ENCODE results near the gene ABRACL.
"Not testable (repeated sequence)": the region's sequence is repeated elsewhere in the genome, so short reads cannot be mapped to it uniquely, and the experiment has no call there.

ABRACL gene

DNA sequence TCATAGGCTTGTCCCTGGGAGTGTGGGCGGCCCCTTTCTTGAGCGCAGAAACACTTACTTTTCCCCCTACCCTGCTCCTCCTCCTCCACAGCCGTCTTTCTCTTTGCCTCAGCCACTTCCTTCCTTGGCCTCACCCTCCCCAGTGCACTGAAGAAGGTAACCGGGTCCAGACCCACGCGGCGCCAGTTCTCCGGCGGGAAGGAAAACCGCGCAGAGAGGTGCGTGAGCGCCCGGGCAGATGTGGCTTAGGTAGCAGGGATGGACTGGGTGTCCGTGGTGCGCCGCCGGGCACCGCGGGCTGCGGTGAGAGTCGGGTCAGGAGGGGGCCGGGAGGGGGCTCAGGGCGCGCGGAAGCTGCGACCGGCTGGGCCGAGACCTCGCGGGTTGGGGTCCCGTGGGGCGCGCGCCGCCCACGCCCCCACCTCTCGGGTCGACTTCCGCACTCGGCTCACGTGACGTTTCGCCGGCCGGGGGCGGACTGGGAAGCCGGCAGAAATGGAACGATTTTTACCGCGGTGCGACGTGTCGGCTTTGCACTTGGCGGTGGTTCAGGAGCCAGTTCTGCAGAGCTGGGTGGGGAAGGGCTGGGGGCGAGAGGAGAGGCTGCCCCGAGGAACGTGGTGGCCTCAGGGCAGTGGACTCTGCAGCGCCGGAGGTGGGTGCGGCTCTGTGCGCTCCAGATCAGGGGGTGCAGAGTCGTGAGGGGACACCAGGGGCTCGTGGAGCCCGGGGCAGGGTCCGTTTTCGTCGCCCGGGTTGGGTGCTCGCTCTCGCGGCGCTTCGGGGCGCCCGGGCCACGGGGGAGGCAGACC, at the start of gene ABRACL:
Gene ABRACL, plus strand, starts transcription at position 88 of the 812 bp plus-strand sequence. CDS start 5,416 bp downstream, outside the sequence.
- DNase-seq (ENCODE audit: low spot score), result peak; percentile 59

DNA sequence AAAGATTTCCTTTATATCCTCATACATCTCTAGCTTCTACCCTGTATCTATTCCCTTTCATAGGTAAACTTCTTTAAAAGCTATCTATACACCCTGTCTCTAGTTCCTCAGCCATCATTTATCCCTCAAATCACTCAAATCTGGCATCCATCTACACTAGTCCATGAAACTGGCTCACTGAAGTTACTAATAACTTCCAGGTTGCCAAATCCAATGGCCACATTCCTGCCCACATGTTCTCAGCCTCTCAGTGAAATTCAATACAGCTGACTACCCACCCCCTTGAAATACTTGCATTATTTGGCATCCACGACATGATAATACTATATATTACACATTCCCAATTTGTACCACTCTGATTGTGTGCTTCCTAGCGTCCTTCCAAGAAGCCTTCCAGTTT, 49.2 kb upstream of the ABRACL start:
- DNase-seq (ENCODE audit: low spot score), result no peak

DNA sequence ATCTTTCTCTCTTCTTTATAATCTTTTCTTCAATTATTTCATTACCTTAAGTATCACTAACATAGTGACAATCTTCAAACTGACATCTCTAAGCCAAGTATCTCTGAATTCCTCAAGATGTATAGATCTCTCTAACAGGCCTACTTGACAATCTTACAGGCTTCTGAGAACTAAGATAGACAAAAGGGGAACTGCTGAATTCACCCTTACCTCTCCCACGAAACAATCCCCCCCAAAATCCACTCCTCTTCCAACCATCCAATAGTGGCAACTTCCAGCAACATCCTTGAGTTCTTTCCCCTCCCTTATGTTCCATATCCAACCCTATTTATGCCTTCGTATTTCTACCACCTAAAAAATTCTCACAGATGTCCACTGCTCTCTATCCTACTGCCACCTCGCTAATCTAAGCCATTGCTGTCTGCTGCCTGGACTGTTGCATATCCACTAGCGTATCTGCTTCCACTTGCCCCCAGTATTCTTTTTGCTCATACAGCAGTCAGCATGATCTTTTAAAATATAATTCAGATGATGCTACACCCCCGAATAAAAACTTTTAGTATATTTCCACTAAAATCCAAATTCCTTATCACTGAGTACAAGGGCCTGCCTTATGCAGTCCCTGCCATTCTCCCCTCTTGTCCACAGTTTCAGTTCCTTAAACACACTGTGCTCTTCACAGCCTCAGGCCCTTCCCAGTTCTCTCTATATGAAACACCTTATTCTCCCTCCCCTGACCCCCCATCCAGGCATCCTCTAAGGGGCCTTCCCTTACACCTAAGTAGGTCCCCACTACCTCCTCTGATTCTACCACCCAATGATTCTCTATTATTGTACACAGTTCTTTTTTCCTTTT, 48.5 kb upstream of the ABRACL start:
- no peak for DNase-seq (ENCODE audit: low spot score)

DNA sequence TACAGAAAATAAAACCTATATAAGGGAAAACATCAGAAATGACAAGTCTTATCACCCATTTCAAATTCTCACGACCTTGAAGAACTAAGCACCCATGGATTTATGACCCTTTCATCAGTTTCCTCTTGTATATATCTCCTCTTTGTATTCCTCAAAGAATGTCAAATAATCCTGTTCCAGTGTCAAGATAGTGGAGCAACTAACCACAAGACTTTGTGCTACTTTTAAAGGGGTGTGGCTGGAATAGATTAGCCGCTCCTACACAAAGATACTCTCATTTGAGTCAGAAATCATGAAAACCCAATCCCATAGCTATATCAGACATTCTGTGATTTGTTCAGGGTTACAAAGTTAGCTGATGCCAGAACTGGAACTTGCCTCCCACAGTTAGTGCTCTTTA, 47.1 kb upstream of the ABRACL start:
- DNase-seq (ENCODE audit: low spot score), result no peak

DNA sequence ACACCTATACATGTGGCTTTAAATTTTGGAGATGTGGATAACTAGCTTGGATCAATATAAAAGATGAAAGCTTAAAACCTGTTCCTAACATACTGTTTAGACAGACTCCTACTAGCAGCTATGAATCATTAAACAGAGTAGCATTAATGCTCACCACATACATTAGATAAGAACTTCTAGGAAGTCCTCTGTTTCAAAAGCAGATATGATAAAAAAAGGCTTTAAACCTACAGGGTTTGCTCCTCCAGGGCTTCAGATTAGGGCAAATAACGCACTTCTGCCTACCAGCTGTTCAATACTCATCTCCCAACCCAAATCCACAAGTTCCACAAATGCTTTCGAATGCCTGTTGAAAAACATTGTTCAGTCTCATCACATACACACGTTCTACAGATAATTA, 42.0 kb upstream of the ABRACL start:
- DNase-seq (ENCODE audit: low spot score), result no peak

DNA sequence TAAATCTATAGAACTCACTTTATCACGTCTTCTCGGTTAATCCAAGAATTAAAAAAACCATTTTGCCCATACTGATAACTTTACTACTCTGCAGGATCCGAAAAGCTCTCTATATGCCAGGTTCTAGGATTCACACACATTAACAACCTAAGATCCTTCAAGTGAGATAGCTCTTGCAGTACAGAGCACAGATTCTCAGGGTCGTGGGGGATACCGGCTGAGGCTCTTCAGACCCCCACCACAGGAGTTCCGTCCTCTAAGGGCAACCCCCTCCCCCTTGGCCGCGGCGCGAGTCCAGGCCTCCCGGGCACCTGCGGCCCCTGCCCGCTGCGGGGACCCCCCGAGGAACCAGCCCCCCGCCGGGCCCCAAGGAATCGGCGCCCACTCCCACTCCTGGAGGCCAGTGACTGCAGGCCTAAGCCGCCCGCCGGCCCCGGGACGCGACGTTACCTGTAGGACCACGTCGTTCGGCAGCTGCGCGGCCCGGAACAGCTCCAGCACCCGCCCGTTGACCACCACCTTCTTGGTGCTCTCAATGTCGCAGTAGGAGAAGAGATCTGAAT, 41.4 kb upstream of the ABRACL start:
- no peak for DNase-seq (ENCODE audit: low spot score)

GRCh38 chr6:138987643-138988468, 40.7 kb upstream of the ABRACL start, which contains the start of gene REPS1:
Gene REPS1, minus strand, starts transcription at chr6:138988253. Its CDS starts 571 bp downstream, at chr6:138987682.
- peak; percentile 81 for DNase-seq (ENCODE audit: low spot score)

DNA sequence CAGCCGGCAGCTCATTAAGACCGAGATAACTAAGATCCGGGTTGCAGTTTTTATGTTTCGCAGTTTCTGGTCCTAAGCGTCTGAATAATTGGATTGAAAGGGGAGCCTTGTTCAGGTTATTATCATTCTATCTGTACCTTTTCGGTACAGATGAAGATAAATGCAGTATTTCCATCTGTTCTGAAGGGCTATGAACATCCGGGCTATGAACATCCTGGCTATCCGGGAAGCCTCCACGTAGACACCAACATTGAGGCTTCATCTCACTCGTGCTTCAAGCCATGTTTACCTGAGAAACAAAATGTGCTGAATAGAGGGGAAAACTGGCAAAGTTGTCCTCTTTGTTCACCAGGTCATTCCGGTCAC, 40.1 kb upstream of the ABRACL start:
- no peak for DNase-seq (ENCODE audit: low spot score)

DNA sequence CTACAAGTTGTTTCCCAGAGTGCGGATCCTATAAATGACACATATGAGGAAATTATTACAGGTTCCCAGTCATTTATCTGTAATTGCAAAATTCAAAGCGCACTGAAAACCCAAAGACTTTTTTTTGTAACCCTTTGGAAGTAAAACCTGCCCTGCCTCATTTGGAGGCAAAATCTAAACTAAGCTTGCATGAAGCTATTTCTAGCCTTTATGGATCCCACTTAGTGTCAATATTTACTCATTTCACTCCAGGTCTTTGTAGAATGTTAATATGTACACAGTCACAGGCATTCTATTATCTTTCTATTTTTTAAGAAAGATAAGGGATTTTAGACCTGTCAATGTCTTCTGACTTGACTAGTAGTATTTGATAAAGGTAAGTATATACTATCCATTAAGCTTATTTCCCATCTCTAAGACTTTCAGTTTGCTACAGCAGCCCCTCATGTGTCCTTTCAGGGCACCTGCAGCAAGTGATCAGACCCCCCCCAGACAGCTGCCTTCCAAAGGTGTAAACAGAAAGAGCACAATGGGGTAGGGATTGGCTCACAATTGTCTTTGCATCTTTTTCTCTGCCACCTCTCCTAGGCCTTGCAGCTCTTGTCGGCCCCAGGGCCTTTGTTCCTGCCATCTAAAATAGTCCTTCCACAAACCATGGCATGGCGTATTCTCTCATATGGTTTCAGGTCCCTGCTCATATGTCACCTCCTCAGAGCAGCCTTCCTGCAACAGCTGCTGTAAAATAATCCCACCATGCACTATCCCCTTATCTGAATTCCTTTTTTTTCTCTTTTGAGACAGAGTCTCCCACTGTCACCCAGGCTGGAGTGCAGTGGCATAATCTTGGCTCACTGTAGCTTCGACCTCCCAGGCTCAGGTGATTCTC, 39.2 kb upstream of the ABRACL start:
- DNase-seq (ENCODE audit: low spot score), result no peak

DNA sequence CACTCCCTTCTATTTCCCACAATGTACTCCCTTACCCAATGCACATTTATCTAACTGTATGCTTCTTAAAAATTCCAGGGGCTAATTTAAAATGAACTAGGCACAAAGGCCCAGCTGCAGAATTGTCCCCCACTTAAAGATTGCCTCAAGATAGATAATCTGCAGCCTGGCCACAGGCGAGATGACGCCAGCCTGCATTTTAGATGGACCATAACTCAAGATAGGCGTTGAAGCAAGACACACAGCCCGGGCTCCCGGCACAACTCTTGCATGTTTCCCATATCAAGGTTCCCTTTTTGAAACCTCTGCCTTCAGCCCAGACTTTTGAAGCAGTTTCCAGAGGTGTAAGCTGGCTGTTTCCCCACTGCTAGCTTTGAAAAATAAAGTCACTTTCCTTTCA, 37.3 kb upstream of the ABRACL start:
- DNase-seq (ENCODE audit: low spot score), result no peak

DNA sequence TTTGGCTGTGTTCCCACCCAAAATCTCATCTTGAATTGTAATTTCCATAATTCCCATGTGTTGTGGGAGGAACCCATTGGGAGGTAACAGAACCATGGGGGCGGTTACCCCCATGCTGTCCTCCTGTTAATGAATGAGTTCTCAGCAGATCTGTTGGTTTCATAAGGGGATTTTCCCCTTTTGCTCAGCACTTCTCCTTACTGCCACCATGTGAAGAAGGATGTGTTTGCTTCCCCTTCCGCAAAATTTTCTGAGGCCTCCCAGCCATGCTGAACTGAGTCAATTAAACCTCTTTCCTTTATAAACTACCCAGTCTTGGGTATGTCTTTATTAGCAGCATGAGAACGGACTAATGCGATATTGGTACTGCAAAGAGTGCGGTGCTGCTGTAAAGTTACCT, 35.6 kb upstream of the ABRACL start:
- not testable (repeated sequence) for DNase-seq (ENCODE audit: low spot score)

DNA sequence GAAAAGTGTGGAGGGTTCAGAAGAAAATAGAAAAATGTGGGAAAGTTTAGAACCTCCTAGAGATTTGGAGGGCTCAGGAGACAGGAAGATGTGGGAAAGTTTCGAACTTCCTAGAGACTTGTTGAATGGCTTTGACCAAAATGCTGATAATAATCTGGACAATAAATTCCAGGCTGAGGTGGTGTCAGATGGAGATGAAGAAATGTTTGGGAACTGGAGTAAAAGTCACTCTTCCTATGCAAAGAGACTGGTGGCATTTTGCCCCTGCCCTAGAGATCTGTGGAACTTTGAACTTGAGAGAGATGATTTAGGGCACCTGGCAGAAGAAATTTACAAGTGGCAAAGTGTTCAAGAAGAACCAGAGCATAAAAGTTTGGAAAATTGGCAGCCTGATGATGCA, 35.1 kb upstream of the ABRACL start:
- DNase-seq (ENCODE audit: low spot score), result not testable (repeated sequence)

DNA sequence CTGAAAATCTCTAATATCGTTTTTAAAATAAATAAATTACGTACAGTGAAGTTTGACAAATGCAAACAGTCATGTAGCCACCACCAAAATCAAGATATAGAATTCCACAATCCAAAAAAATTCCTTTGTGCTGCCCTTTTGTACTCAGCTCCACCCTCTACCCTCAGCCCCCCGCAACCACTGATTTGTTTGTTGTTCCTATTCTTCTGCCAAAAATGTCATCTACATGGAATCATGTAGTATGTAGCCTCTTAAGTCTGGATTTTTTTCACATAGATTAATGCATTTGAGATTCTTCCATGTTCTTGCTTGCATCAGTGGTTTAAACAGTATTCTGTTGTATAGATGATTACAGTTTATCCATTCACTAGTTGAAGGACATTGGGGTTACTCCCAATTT, 32.0 kb upstream of the ABRACL start:
- no peak for DNase-seq (ENCODE audit: low spot score)

DNA sequence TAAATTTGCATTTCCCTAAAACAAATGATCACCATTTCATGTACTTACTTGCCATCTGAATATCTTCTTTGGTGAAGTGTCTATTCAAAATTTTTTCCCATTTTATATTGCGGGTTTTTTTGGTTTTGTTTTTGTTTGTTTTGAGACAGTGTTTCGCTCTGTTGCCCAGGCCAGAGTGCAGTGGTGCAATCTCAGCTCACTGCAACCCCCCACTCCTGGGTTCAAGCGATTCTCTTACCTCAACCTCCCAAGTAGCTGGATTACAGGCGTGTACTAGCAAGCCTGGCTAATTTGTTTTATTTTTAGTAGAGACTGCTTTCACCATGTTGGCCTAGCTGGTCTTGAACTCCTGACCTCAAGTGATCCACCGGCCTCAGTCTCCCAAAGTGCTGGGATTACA, 31.4 kb upstream of the ABRACL start:
- no peak for DNase-seq (ENCODE audit: low spot score)

GRCh38 chr6:138999949-139000725, 28.4 kb upstream of the ABRACL start:
- DNase-seq (ENCODE audit: low spot score), result no peak

- no peak for DNase-seq (ENCODE audit: low spot score)
Observed at GRCh38 chr6:139003751-139004150, 24.8 kb upstream of the ABRACL start.

- no peak for DNase-seq (ENCODE audit: low spot score)
Observed at GRCh38 chr6:139006477-139006876, 22.1 kb upstream of the ABRACL start.

GRCh38 chr6:139007428-139007827, 21.1 kb upstream of the ABRACL start:
- DNase-seq (ENCODE audit: low spot score), result no peak

DNA sequence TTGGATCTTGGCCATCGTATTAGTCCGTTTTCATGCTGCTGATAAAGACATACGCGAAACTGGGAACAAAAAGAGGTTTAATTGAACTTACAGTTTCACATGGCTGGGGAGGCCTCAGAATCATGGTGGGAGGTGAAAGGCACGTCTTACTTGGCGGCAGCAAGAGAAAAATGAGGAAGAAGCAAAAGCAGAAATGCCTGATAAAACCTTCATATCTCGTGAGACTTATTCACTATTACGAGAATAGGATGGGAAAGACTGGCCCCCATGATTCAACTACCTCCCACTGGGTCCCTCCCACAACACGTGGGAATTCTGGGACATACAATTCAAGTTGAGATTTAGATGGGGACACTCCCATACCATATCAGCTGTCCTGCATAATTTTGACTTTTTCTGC, 20.4 kb upstream of the ABRACL start:
- no peak for DNase-seq (ENCODE audit: low spot score)

DNA sequence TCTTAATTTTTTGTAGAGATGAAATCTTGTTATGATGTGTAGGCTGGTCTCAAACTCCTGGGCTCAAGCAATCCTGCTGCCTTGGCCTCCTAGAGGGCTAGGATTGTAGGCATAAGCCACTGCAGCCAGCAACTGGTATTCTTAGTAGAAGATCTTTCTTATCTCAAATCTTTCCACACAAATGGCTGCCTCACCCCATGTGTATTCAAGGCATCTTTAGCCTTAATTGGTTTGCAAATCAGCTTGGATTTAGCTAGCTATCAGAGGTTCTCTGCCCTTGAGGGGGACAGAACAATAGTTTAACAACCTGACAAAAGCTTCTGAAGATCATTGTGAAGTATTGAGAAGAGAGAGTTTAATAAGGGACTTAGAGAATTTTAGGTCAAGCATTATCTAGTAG, 17.9 kb upstream of the ABRACL start:
- no peak for DNase-seq (ENCODE audit: low spot score)

All from COLO829 (cell line).